HG02943 (cell line): ENCODE measurements around the gene GRK6.

Experiments
- ATAC-seq: cut with Tn5 transposase; IDR thresholded peaks from one replicate; pipeline ENCODE4 v1.9.1; 2021; ENCODE audit warnings: mild to moderate bottlenecking, low read depth, moderate library complexity; ENCODE audit not compliant: unreplicated experiment

Gene GRK6

GRCh38 chr5:177438468-177438867, 12.0 kb downstream of the GRK6 start:
- ATAC-seq, result no peak

GRCh38 chr5:177439518-177440053, 13.1 kb downstream of the GRK6 start:
- ATAC-seq, result no peak

- no peak for ATAC-seq
Observed at GRCh38 chr5:177440211-177440989, 13.9 kb downstream of the GRK6 start.

GRCh38 chr5:177440990-177441780, 14.7 kb downstream of the GRK6 start:
- ATAC-seq, result no peak

- no peak for ATAC-seq
Observed at GRCh38 chr5:177442066-177442826, 15.8 kb downstream of the GRK6 start.

GRCh38 chr5:177443144-177443983, 16.9 kb downstream of the GRK6 start:
- ATAC-seq, result no peak

- ATAC-seq, result no peak
Observed at GRCh38 chr5:177444106-177445051, 17.9 kb downstream of the GRK6 start.

- no peak for ATAC-seq
Observed at GRCh38 chr5:177445052-177445916, 18.8 kb downstream of the GRK6 start.

- ATAC-seq, result no peak
Observed at GRCh38 chr5:177445917-177446199, 19.4 kb downstream of the GRK6 start.

GRCh38 chr5:177446200-177447065, 20.0 kb downstream of the GRK6 start, which contains the start of gene PRR7:
Gene PRR7, plus strand, starts transcription at chr5:177446814. Its CDS starts 8,254 bp downstream, at chr5:177455068.
- ATAC-seq, result no peak

- ATAC-seq, result no peak
Observed at GRCh38 chr5:177447066-177447610, 20.7 kb downstream of the GRK6 start.

GRCh38 chr5:177447611-177448243, 21.3 kb downstream of the GRK6 start:
- no peak for ATAC-seq

- ATAC-seq, result no peak
Observed at GRCh38 chr5:177448244-177448950, 21.9 kb downstream of the GRK6 start.

- no peak for ATAC-seq
Observed at GRCh38 chr5:177449140-177450061, 22.9 kb downstream of the GRK6 start.
